Heart left ventricle (tissue), 16 donors: ENCODE results near the gene PRSS16. TPM values are rescaled to one million over a fixed set of nuclear protein-coding genes. Genes with fewer than 3 reads are reported as not detected.

Experiments
- ATAC-seq, 4 donors: fragments of 200-7000 bp; cut with Tn5 transposase; one replicate each; pipeline ENCODE4 v1.9.1; 2020 to 2022; ENCODE audit warnings: moderate library complexity in 4 of 4, mild to moderate bottlenecking in 3 of 4, moderate number of reproducible peaks in 1 of 4
- DNase-seq, 5 donors: peaks; one replicate each; pipeline ENCODE4 v3.0.0-alpha.2; 2020
- H3K27ac ChIP-seq, 12 donors: fragments of 200-600 bp; sonication (generic) in 4 of 12; one replicate each; pipeline versions ENCODE4 v1.5.0 to v1.8.0; 2016 to 2022; ENCODE audit warnings: mild to moderate bottlenecking in 2 of 12
- H3K27me3 ChIP-seq, 9 donors: fragments of 200-600 bp; sonication (generic) in 2 of 9; one replicate each; pipeline versions ENCODE4 v1.5.1 to v1.8.0; 2016 to 2022; ENCODE audit warnings: mild to moderate bottlenecking in 3 of 9
- H3K36me3 ChIP-seq, 9 donors: fragments of 200-600 bp; sonication (generic) in 2 of 9; one replicate each; pipeline versions ENCODE4 v1.5.0 to v1.8.0; 2018 to 2022; ENCODE audit warnings: mild to moderate bottlenecking in 2 of 9
- H3K4me1 ChIP-seq, 12 donors: fragments of 200-600 bp; sonication (generic) in 4 of 12; one replicate each; pipeline versions ENCODE4 v1.5.0 to v1.8.0; 2016 to 2022; ENCODE audit warnings: mild to moderate bottlenecking in 3 of 12
- H3K4me3 ChIP-seq, 12 donors: fragments of 200-600 bp; sonication (generic) in 4 of 12; one replicate each; pipeline versions ENCODE4 v1.5.0 to v1.8.0; 2017 to 2022; ENCODE audit warnings: mild to moderate bottlenecking in 9 of 12, moderate library complexity in 4 of 12
- H3K9me3 ChIP-seq, 12 donors: fragments of 200-600 bp; sonication (generic) in 4 of 12; one replicate each; pipeline versions ENCODE4 v1.5.0 to v1.8.0; 2016 to 2022; ENCODE audit warnings: mild to moderate bottlenecking in 1 of 12
- CTCF ChIP-seq, 12 donors: fragments of 200-600 bp; sonication (generic) in 4 of 12; IDR thresholded peaks; one replicate each; pipeline versions ENCODE4 v1.5.0 to v1.8.0; 2018 to 2022; ENCODE audit warnings: antibody characterized with exemption in 12 of 12, mild to moderate bottlenecking in 5 of 12
- POLR2A ChIP-seq, 2 donors: fragments of 450-650 bp; IDR thresholded peaks; one replicate each; pipeline ENCODE4 v1.6.1; 2017; ENCODE audit warnings: antibody characterized with exemption in 2 of 2, mild to moderate bottlenecking in 2 of 2, moderate library complexity in 2 of 2
- WGBS, 4 donors: extraction: QIAGEN DNeasy Blood & Tissue Kit in 2 of 4; methylation state at CpG; one replicate each; pipeline versions ENCODE4 v1.1.5 to v1.1.7; 2013 to 2018; 5-methylcytosine and 5-hydroxymethylcytosine counted together
- intact Hi-C, 10 donors: fragments of 100-400 bp; cut with DNase I; formaldehyde crosslinking; loops; one replicate each; pipeline versions ENCODE4 v1.11.1 to v1.14.2; 2022
- polyA plus RNA-seq, 2 donors: library from polyadenylated mRNA; stranded (reverse); fragments of 200-250 nt; gene quantifications; one replicate each; pipeline ENCODE4 v1.2.3, GENCODE V29; 2013
- total RNA-seq, 9 donors: library from RNA; depleted of rRNA in 2 of 9; stranded (reverse); fragments of >200 nt in 2 of 9; fragmentation: NEBNext Ultra II Directional in 3 of 9; extraction: Animal tissue kit (Norgen Biotek cat#: 25700) in 3 of 9; gene quantifications; one replicate each; pipeline versions ENCODE4 v1.1.0 to v1.2.4, GENCODE V29; 2016 to 2023
- donor health status: ischemic (EF 13 %, LVEDD 7.1; RV severe dilation, severe dysfunction).
- donor health status: healthy with polysubstance abuse.
- donor health status: DM: no; HTN: yes; CAD: no.
- donor health status: DM: no; HTN: no; CAD: no.
- donor health status: ischemic (EF 25% LVEDD 6.9; RV normal size, moderate dysfunction).
- donor health status: ischemic (EF 25% LVEDD 5.7; RV mildly dilated, moderate dysfunction).
- donor health status: healthy.
- donor health status: DM: yes; HTN: yes; CAD: no.
- donor health status: ischemic (EF 35%, LVEDD 5.7; RV mildly dilated, moderate dysfunction).
- donor health status: nonischemic (EF 11% LVEDD 7.7; RV severe dilation, severe dysfunction).
- donor health status: DM: yes; HTN: yes; CAD: no.
- donor health status: PGD.
- donor health status: ischemic (EF 29% LVEDD 5.4; RV normal size, mild dysfunction).
- donor health status: nonischemic (EF 23%, LVEDD 6.1; RV moderate dilation, normal function).

PRSS16 gene
- total and polyA plus RNA-seq, 11 donors, result 0.11 to 1.5 TPM; not detected in 9

- Histone ChIP-seq H3K4me3 (no peak overlapping the region), H3K27me3 (peaks cover 21 to 100% (median 90%) of the 10 kb centered on the region in 9 donors), H3K4me1 (peaks cover 0 to 4% (median 0%) of the 10 kb centered on the region in 12 donors), H3K27ac (no peak overlapping the region), H3K36me3 (no peaks in the 10 kb centered on the region), H3K9me3 (peaks cover 0 to 18% (median 0%) of the 10 kb centered on the region in 12 donors)
- TF ChIP-seq CTCF (IDR thresholded peaks at IDR 0.05) (no peak), POLR2A (IDR thresholded peaks at IDR 0.05) (no peak)
- DNase-seq, result no peak
- intact Hi-C loops, result no loop called here
- no peak for ATAC-seq
- 9 to 20% (median 16%) methylated on average over 7 of the region's 7 CpGs for WGBS, 4 donors
Observed at GRCh38 chr6:27297484-27297856, 50.0 kb downstream of the PRSS16 start.

- WGBS, 4 donors, result 21 to 26% (median 23%) methylated on average over 22 of the region's 22 CpGs
- no peak for ATAC-seq
- TF ChIP-seq POLR2A (IDR thresholded peaks at IDR 0.05) (no peak), CTCF (IDR thresholded peaks at IDR 0.05) (no peak)
- no peak for DNase-seq
- Histone ChIP-seq H3K27me3 (peaks cover 19 to 100% (median 88%) of the 10 kb centered on the region in 9 donors), H3K36me3 (no peaks in the 10 kb centered on the region), H3K4me1 (peaks cover 0 to 4% (median 0%) of the 10 kb centered on the region in 12 donors), H3K4me3 (no peak overlapping the region), H3K27ac (no peak overlapping the region), H3K9me3 (peaks cover 0 to 13% (median 0%) of the 10 kb centered on the region in 12 donors)
- intact Hi-C loops, result no loop called here
Observed at GRCh38 chr6:27297857-27298730, 50.6 kb downstream of the PRSS16 start.

GRCh38 chr6:27303613-27304272 lies 56.2 kb downstream of the PRSS16 start:
- H3K4me3 ChIP-seq, result no peak overlapping the region
- H3K36me3 ChIP-seq, result no peaks in the 10 kb centered on the region
- H3K4me1 ChIP-seq, result no peaks in the 10 kb centered on the region
- H3K27ac ChIP-seq, result no peak overlapping the region
- TF ChIP-seq POLR2A (IDR thresholded peaks at IDR 0.05) (no peak), CTCF (IDR thresholded peaks at IDR 0.05) (no peak)
- no peak for ATAC-seq
- 33 to 41% (median 37%) methylated on average over 16 of the region's 16 CpGs for WGBS, 4 donors
- DNase-seq, result no peak
- H3K9me3 ChIP-seq, result peaks cover 0 to 4% (median 0%) of the 10 kb centered on the region in 12 donors
- H3K27me3 ChIP-seq, result peaks cover 0 to 91% (median 52%) of the 10 kb centered on the region in 9 donors
- intact Hi-C loops, result no loop called here

Other genes with a start within 250 kb of the PRSS16 start
- gene POM121L2, start 64.6 kb downstream of the PRSS16 start, total RNA-seq, result not detected
- not detected for gene POM121L2, start 64.6 kb downstream of the PRSS16 start, polyA plus RNA-seq
- gene ZNF391, start 141.1 kb downstream of the PRSS16 start, total RNA-seq, result 1 to 10 TPM in 4 of 9 donors, under 1 TPM in 5; 0.26 to 1.5 (median 0.69) TPM
- under 1 TPM; 0.30 to 0.73 TPM for gene ZNF391, start 141.1 kb downstream of the PRSS16 start, polyA plus RNA-seq
- gene ZNF184, start 225.4 kb downstream of the PRSS16 start, total RNA-seq, result 1 to 10 TPM; 3.2 to 6.5 (median 4.0) TPM
- 1 to 10 TPM in 1 of 2 donors, under 1 TPM in 1; 0.99 to 2.2 TPM for gene ZNF184, start 225.4 kb downstream of the PRSS16 start, polyA plus RNA-seq